Measurements from ENCODE around the gene KNG1. TPM values are rescaled to one million over a fixed set of nuclear protein-coding genes. Genes with fewer than 3 reads are reported as not detected.

KNG1 gene
- total and polyA plus RNA-seq, 2 donors (not counting 3 experiments of a cell fraction or from before 2014, with no cell fraction given), result not detected

DNA sequence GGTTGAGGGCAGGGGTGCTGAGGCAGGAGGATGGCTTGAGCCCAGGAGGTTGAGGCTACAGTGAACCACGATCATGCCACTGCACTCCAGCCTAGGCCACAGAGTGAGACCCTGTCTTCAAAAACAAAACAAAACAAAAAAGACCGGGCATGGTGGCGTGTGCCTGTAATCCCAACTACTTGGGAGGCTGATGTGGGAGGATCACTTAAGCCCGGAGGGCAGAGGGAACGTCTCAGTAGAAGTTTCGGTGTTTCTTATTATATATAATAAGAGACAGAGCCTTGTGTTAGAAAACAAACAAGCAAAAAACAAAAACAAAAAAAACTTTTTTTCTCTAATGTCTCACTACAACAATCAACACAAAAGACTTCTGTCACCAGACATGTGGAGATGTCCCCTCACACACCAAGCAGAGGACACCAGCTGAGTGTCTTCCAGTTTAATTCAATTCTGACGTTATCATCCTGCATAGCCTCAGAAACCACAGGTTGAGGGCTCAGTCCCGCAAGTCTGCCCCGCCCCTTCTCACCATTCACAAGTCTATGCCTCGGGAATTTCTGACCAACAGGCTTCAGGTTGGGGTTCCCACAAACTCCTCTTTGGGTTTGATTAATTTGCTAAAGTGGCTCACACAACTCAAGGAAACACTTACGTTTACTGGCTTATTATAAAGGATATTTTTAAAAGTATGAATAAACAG is 42.2 kb downstream of the KNG1 start:
- Histone ChIP-seq H3K4me1 (ENCODE audit: control insufficient read depth, extremely low read depth, insufficient read depth, low read length) (no peaks in the 10 kb centered on the region), H4K20me1 (replicated peaks; ENCODE audit: control insufficient read depth, extremely low read depth, insufficient read depth, low read length) (no peaks in the 10 kb centered on the region), H3K9me3 (replicated peaks; ENCODE audit: control insufficient read depth, insufficient read depth, low read length) (no peaks in the 10 kb centered on the region), H3K4me3 (replicated peaks in 1 of 3; ENCODE audit: insufficient read depth in 1 of 3, low read depth in 1 of 3, low read length in 3 of 3) (no peak overlapping the region), H3K36me3 (ENCODE audit: control insufficient read depth in 2 of 2, extremely low read depth in 1 of 2, insufficient read depth in 2 of 2, low read length in 2 of 2) (no peaks in the 10 kb centered on the region), H3K9ac (replicated peaks; ENCODE audit: extremely low read depth, insufficient read depth, low read length) (no peak overlapping the region), H3K9me1 (replicated peaks; ENCODE audit: control insufficient read depth, extremely low read depth, insufficient read depth, low read length) (no peaks in the 10 kb centered on the region), H3K27me3 (ENCODE audit: control insufficient read depth in 2 of 2, insufficient read depth in 2 of 2, low read length in 2 of 2) (no peaks in the 10 kb centered on the region), H3K4me2 (ENCODE audit: insufficient read depth, low read length) (no peak overlapping the region), H3K79me2 (ENCODE audit: control insufficient read depth, insufficient read depth, low read length) (no peaks in the 10 kb centered on the region), H2AFZ (ENCODE audit: low read depth, low read length) (no peak overlapping the region), H3K27ac (ENCODE audit: insufficient read depth, low read depth, low read length) (no peak overlapping the region)
- dilution Hi-C loops (cut with MboI; ENCODE audit: extremely low pct_ligation_motif_present, low sequenced_read_pairs) (no loop called here), intact Hi-C loops (cut with micrococcal nuclease) (no loop called here)
- FAIRE-seq (no peak), DNase-seq (ENCODE audit: low read depth, low spot score) (no peak)
- BruUV-seq (replicated peaks), result no TSS peak
- no peak for TF ChIP-seq EZH2 (IDR thresholded peaks at IDR 0.05; ENCODE audit: borderline replicate concordance, low read depth, low read length, severe bottlenecking)
- no peak for TF ChIP-seq POLR2AphosphoS5 (IDR thresholded peaks at IDR 0.05; ENCODE audit: insufficient read depth, low read depth, low read length)
- no peak for TF ChIP-seq POLR2A (IDR thresholded peaks at IDR 0.05; ENCODE audit: low read depth, low read length)
- TF ChIP-seq, protein P1, sequence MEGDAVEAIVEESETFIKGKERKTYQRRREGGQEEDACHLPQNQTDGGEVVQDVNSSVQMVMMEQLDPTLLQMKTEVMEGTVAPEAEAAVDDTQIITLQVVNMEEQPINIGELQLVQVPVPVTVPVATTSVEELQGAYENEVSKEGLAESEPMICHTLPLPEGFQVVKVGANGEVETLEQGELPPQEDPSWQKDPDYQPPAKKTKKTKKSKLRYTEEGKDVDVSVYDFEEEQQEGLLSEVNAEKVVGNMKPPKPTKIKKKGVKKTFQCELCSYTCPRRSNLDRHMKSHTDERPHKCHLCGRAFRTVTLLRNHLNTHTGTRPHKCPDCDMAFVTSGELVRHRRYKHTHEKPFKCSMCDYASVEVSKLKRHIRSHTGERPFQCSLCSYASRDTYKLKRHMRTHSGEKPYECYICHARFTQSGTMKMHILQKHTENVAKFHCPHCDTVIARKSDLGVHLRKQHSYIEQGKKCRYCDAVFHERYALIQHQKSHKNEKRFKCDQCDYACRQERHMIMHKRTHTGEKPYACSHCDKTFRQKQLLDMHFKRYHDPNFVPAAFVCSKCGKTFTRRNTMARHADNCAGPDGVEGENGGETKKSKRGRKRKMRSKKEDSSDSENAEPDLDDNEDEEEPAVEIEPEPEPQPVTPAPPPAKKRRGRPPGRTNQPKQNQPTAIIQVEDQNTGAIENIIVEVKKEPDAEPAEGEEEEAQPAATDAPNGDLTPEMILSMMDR (IDR thresholded peaks at IDR 0.05; ENCODE audit: extremely low read depth in 1 of 2, insufficient read depth in 1 of 2, low read depth in 1 of 2, low read length in 2 of 2), result no peak
- no peak for TF ChIP-seq FOS (IDR thresholded peaks at IDR 0.05; ENCODE audit: borderline replicate concordance, insufficient read depth, low read length)
- no peak for TF ChIP-seq GATA2 (IDR thresholded peaks at IDR 0.05; ENCODE audit: insufficient read depth, insufficient read length, low read depth, low read length)
- no peak for TF ChIP-seq MYC (IDR thresholded peaks at IDR 0.05; ENCODE audit: low read depth, low read length)
- TF ChIP-seq, protein P2, sequence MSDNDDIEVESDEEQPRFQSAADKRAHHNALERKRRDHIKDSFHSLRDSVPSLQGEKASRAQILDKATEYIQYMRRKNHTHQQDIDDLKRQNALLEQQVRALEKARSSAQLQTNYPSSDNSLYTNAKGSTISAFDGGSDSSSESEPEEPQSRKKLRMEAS (IDR thresholded peaks at IDR 0.05; ENCODE audit: insufficient read depth, insufficient read length), result no peak
- TF ChIP-seq JUN (IDR thresholded peaks at IDR 0.05; ENCODE audit: borderline replicate concordance, insufficient read depth, insufficient read length, low read depth), result no peak
- ChIA-PET CTCF (no interaction called here), POLR2A (no interaction called here)

Data from endothelial cell of umbilical vein (primary cell).